NOMO-1 (cell line): ENCODE results near the gene ADAMTS12.

Source experiments
- DNase-seq, 2 experiments: peaks; one replicate each; lab custom pipeline; 2025; ENCODE audit not compliant: unreplicated experiment in 2 of 2; lab: John Stamatoyannopoulos, UW

The ADAMTS12 gene

GRCh38 chr5:33684496-33685159, 207.2 kb downstream of the ADAMTS12 start:
- DNase-seq: no peak

GRCh38 chr5:33679791-33680190, 212.0 kb downstream of the ADAMTS12 start:
- no peak for DNase-seq

GRCh38 chr5:33675958-33676464, 215.8 kb downstream of the ADAMTS12 start:
- DNase-seq: peak; percentile 86 to 99

GRCh38 chr5:33671700-33672291, 220.0 kb downstream of the ADAMTS12 start:
- no peak for DNase-seq

GRCh38 chr5:33662722-33663427, 228.9 kb downstream of the ADAMTS12 start:
- no peak for DNase-seq

- DNase-seq: no peak
Measured at GRCh38 chr5:33659526-33660169, 232.1 kb downstream of the ADAMTS12 start.

- DNase-seq: no peak
Measured at GRCh38 chr5:33657804-33658440, 233.9 kb downstream of the ADAMTS12 start.

- DNase-seq: no peak
Measured at GRCh38 chr5:33657176-33657575, 234.6 kb downstream of the ADAMTS12 start.

- no peak for DNase-seq
Measured at GRCh38 chr5:33650911-33651310, 240.9 kb downstream of the ADAMTS12 start.

GRCh38 chr5:33649549-33650482, 242.0 kb downstream of the ADAMTS12 start:
- no peak for DNase-seq

GRCh38 chr5:33641744-33642505, 249.9 kb downstream of the ADAMTS12 start:
- no peak for DNase-seq

GRCh38 chr5:33639474-33639873, 252.3 kb downstream of the ADAMTS12 start:
- DNase-seq: no peak

GRCh38 chr5:33637011-33637410, 254.8 kb downstream of the ADAMTS12 start:
- DNase-seq: no peak

- no peak for DNase-seq
Measured at GRCh38 chr5:33635582-33635981, 256.2 kb downstream of the ADAMTS12 start.

GRCh38 chr5:33633699-33634098, 258.1 kb downstream of the ADAMTS12 start:
- no peak for DNase-seq

- no peak for DNase-seq
Measured at GRCh38 chr5:33631786-33632185, 260.0 kb downstream of the ADAMTS12 start.

- no peak for DNase-seq
Measured at GRCh38 chr5:33631139-33631538, 260.7 kb downstream of the ADAMTS12 start.

- DNase-seq: no peak
Measured at GRCh38 chr5:33629999-33630398, 261.8 kb downstream of the ADAMTS12 start.

- DNase-seq: no peak
Measured at GRCh38 chr5:33628796-33629195, 263.0 kb downstream of the ADAMTS12 start.
